DND-41 (cell line): ENCODE measurements around the gene SERPIND1.

Experiments
- ATAC-seq: fragments of 200-7000 bp; cut with Tn5 transposase; 3 replicates; pipeline ENCODE4 v1.9.1; 2021; ENCODE audit warnings: low read depth; ENCODE audit not compliant: insufficient read depth
- DNase-seq: peaks from one replicate; pipeline ENCODE4 v3.0.0-alpha.2; 2020
- H2AFZ ChIP-seq: 2 replicates; pipeline ENCODE4 v1.6.0; 2012; ENCODE audit warnings: low read depth, low read length
- H3K27ac ChIP-seq: 2 replicates; pipeline ENCODE4 v1.5.1; 2012; ENCODE audit warnings: low read length, inconsistent platforms
- H3K27me3 ChIP-seq: fragments of 200-600 bp; sonication (generic); 2 replicates; pipeline ENCODE4 v1.6.0; 2012; ENCODE audit warnings: low read length, mild to moderate bottlenecking, inconsistent platforms; ENCODE audit not compliant: insufficient read depth, poor library complexity
- H3K36me3 ChIP-seq: 2 replicates; pipeline ENCODE4 v1.5.1; 2012; ENCODE audit warnings: low read length, inconsistent platforms; ENCODE audit not compliant: insufficient read depth
- H3K4me1 ChIP-seq: 2 replicates; pipeline ENCODE4 v1.5.1; 2012; ENCODE audit warnings: mild to moderate bottlenecking, low read length; ENCODE audit not compliant: insufficient read depth
- H3K4me2 ChIP-seq: 2 replicates; pipeline ENCODE4 v1.6.0; 2012; ENCODE audit warnings: mild to moderate bottlenecking, moderate library complexity, low read length, inconsistent platforms; ENCODE audit not compliant: insufficient read depth
- H3K4me3 ChIP-seq, 2 experiments: fragments of 200-600 bp in 1 of 2; shearing (Covaris generic) in 1 of 2; 2 replicates each; pipeline ENCODE4 v1.5.1; 2012 to 2016; ENCODE audit warnings: inconsistent platforms in 2 of 2, low read length in 2 of 2, mild to moderate bottlenecking in 2 of 2, low read depth in 1 of 2, moderate library complexity in 1 of 2
- H3K79me2 ChIP-seq: 2 replicates; pipeline ENCODE4 v1.6.0; 2012; ENCODE audit warnings: low read length, inconsistent platforms; ENCODE audit not compliant: insufficient read depth
- H3K9ac ChIP-seq: 2 replicates; pipeline ENCODE4 v1.6.0; 2012; ENCODE audit warnings: low read depth, mild to moderate bottlenecking, inconsistent platforms, low read length, moderate library complexity
- H3K9me3 ChIP-seq: 2 replicates; pipeline ENCODE4 v1.5.1; 2012; ENCODE audit warnings: low read length, moderate library complexity, mild to moderate bottlenecking, inconsistent platforms; ENCODE audit not compliant: insufficient read depth, severe bottlenecking
- H4K20me1 ChIP-seq: 2 replicates; pipeline ENCODE4 v1.6.0; 2012; ENCODE audit warnings: low read length; ENCODE audit not compliant: insufficient read depth
- EZH2 ChIP-seq: IDR thresholded peaks from 3 replicates; pipeline ENCODE4 v1.6.1; 2012; ENCODE audit warnings: borderline replicate concordance, low read depth, mild to moderate bottlenecking, moderate library complexity, low read length, inconsistent platforms; ENCODE audit not compliant: severe bottlenecking
- TF ChIP-seq, protein P1 (sequence below): IDR thresholded peaks from 2 replicates; pipeline ENCODE4 v1.5.1; 2012; ENCODE audit warnings: borderline replicate concordance, low read length, moderate library complexity, mild to moderate bottlenecking; ENCODE audit not compliant: poor library complexity, severe bottlenecking; ENCODE audit errors: extremely low read depth

SERPIND1 gene

DNA sequence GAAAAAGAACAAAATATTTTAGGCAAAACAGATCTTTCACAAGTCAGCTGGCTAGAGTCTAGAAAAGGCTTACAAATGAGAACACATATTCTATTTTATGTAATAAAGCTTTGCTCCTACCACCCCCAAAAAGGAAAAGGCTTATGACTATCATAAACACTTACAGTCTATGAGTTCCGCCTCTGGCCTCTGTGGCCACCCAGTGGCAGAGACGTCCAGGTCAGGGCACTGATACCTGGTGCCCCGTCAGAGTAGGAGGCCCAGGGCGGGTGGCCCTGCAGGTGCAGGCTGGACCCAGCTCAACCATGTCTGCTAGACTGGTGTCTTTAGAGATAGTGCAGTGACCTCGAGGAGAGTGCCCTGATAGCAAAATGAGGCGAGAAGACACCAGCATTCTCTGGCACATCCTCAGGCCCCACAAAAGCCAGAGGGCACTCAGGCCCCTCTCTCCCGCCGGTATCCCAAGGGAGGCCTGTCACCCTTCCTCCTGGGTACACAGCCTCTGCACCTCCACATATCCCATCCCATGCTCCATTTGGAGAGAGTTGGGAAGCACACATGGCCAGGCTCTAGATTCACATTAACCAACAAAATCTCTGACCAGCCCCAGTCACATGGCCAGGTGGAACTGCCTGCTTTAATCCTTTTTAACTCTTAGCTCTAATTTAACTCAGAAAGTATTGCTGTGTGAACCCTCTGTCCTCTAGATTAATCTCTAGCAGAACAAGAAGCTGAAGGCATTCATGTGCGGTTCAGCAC, 27.3 kb upstream of the SERPIND1 start:
- no peak overlapping the region for H3K4me3 ChIP-seq
- DNase-seq (no peak), ATAC-seq (no peak)
- peaks cover 85% of the 10 kb centered on the region for H3K36me3 ChIP-seq
- H3K4me1 ChIP-seq, result no peaks in the 10 kb centered on the region
- H3K27ac ChIP-seq, result no peak overlapping the region
- no peak overlapping the region for H3K9ac ChIP-seq
- H3K4me2 ChIP-seq, result no peak overlapping the region
- H3K9me3 ChIP-seq, result no peaks in the 10 kb centered on the region
- TF ChIP-seq, protein P1, sequence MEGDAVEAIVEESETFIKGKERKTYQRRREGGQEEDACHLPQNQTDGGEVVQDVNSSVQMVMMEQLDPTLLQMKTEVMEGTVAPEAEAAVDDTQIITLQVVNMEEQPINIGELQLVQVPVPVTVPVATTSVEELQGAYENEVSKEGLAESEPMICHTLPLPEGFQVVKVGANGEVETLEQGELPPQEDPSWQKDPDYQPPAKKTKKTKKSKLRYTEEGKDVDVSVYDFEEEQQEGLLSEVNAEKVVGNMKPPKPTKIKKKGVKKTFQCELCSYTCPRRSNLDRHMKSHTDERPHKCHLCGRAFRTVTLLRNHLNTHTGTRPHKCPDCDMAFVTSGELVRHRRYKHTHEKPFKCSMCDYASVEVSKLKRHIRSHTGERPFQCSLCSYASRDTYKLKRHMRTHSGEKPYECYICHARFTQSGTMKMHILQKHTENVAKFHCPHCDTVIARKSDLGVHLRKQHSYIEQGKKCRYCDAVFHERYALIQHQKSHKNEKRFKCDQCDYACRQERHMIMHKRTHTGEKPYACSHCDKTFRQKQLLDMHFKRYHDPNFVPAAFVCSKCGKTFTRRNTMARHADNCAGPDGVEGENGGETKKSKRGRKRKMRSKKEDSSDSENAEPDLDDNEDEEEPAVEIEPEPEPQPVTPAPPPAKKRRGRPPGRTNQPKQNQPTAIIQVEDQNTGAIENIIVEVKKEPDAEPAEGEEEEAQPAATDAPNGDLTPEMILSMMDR, result no peak
- TF ChIP-seq EZH2, result no peak
- no peaks in the 10 kb centered on the region for H3K27me3 ChIP-seq
- H3K79me2 ChIP-seq, result no peaks in the 10 kb centered on the region
- no peak overlapping the region for H2AFZ ChIP-seq
- 0 out of 2 replicates have a peak, but pooled peaks cover 5% of the 10 kb centered on the region for H4K20me1 ChIP-seq

DNA sequence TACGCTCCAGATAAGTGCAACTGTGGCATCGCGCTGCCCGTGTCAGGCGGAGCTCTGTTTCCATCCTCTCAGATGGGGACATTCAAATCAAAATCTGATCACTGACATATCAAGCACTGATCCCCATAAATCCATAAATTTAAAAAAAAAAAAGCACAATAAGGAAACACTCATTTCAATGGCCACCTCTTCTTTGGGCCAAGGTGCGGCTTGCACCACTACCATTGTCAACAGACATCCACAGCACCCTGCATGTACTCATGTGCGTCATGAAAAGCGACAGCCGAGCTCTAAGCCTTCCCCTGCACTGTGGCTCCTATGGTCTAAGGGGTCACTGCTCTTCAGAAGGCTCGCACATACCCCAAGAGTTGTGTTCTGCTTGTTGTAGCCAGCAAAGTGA, 26.7 kb upstream of the SERPIND1 start:
- TF ChIP-seq EZH2, result no peak
- TF ChIP-seq, protein P1, result no peak
- Histone ChIP-seq H3K9ac (no peak overlapping the region), H3K9me3 (no peaks in the 10 kb centered on the region), H3K27me3 (no peaks in the 10 kb centered on the region), H3K79me2 (no peaks in the 10 kb centered on the region), H2AFZ (no peak overlapping the region), H3K4me2 (no peak overlapping the region), H3K4me3 (no peak overlapping the region), H3K4me1 (no peaks in the 10 kb centered on the region), H3K27ac (no peak overlapping the region), H3K36me3 (peaks cover 85% of the 10 kb centered on the region), H4K20me1 (0 out of 2 replicates have a peak, but pooled peaks cover 5% of the 10 kb centered on the region)
- DNase-seq (no peak), ATAC-seq (no peak)

DNA sequence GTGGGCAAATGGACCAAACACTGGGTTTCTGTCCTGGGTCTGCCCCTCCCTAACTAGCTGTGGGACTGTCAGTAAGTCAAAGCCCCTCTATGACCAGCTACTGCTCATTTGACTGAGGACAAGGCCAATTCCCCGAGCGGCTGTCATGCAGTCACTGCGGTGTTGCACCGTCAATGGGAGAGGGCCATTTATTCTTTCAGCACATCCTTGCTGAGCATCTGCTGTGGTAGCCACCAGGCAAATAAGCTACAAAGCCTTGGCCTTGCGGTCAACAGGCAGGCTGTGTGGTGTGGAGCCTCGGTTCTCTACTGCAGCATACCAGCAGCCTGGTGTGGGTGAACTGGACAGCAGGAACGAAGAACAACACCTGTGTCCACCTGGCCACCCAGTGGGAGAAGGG, 25.8 kb upstream of the SERPIND1 start:
- Histone ChIP-seq H2AFZ (no peak overlapping the region), H3K4me1 (no peaks in the 10 kb centered on the region), H3K9ac (no peak overlapping the region), H3K4me3 (no peak overlapping the region), H3K4me2 (no peak overlapping the region), H3K27me3 (no peaks in the 10 kb centered on the region), H3K27ac (no peak overlapping the region), H3K9me3 (no peaks in the 10 kb centered on the region), H3K36me3 (peaks cover 85% of the 10 kb centered on the region), H3K79me2 (no peaks in the 10 kb centered on the region), H4K20me1 (0 out of 2 replicates have a peak, but pooled peaks cover 5% of the 10 kb centered on the region)
- no peak for TF ChIP-seq EZH2
- TF ChIP-seq, protein P1, result no peak
- no peak for DNase-seq
- ATAC-seq, result no peak
